Gastroesophageal sphincter (tissue), 4 donors: ENCODE measurements around the gene CPSF6. TPM values are rescaled to one million over a fixed set of nuclear protein-coding genes. Genes with fewer than 3 reads are reported as not detected.
"Not testable (repeated sequence)": the region's sequence is repeated elsewhere in the genome, so short reads cannot be mapped to it uniquely, and the experiment has no call there.

Experiments
- ATAC-seq: fragments of 150-250 bp; one replicate; pipeline ENCODE4 v1.9.1; 2016; ENCODE audit warnings: mild to moderate bottlenecking, moderate library complexity
- H3K27ac ChIP-seq, 4 donors: fragments of 200-600 bp; sonication (generic) in 3 of 4; 1 replicate in 3 of 4; 2 replicates in 1 of 4; pipeline ENCODE4 v1.5.1; 2016 to 2019
- H3K27me3 ChIP-seq: fragments of 200-600 bp; sonication (generic); one replicate; pipeline ENCODE4 v1.5.1; 2019
- H3K36me3 ChIP-seq, 2 donors: fragments of 200-600 bp; sonication (generic); one replicate each; pipeline ENCODE4 v1.5.1; 2019; ENCODE audit warnings: control low read depth in 1 of 2
- H3K4me1 ChIP-seq, 3 donors: fragments of 200-600 bp; sonication (generic); 1 replicate in 2 of 3; 2 replicates in 1 of 3; pipeline ENCODE4 v1.5.1; 2016 to 2019; ENCODE audit warnings: control low read depth in 2 of 3
- H3K4me3 ChIP-seq, 2 donors: fragments of 200-600 bp; sonication (generic); one replicate each; pipeline ENCODE4 v1.5.1; 2019; ENCODE audit warnings: mild to moderate bottlenecking in 1 of 2, moderate library complexity in 1 of 2
- H3K9me3 ChIP-seq, 3 donors: fragments of 200-600 bp; sonication (generic); one replicate each; pipeline ENCODE4 v1.5.1; 2017 to 2019; ENCODE audit warnings: control low read depth in 2 of 3
- EP300 ChIP-seq: sonication (generic); formaldehyde crosslinking; IDR thresholded peaks from one replicate; pipeline ENCODE4 v1.6.1; 2017; ENCODE audit warnings: antibody characterized with exemption, mild to moderate bottlenecking
- POLR2A ChIP-seq, 2 donors: fragments of 450-650 bp; IDR thresholded peaks; one replicate each; pipeline ENCODE4 v1.6.1; 2017; ENCODE audit warnings: antibody characterized with exemption in 2 of 2, mild to moderate bottlenecking in 2 of 2, moderate library complexity in 1 of 2
- POLR2AphosphoS5 ChIP-seq: sonication (generic); formaldehyde crosslinking; IDR thresholded peaks from one replicate; pipeline ENCODE4 v1.6.1; 2017; ENCODE audit warnings: antibody characterized with exemption
- WGBS, 2 donors: methylation state at CpG; one replicate each; pipeline ENCODE4 v1.1.5; 2018; ENCODE audit warnings: low coverage in 1 of 2; 5-methylcytosine and 5-hydroxymethylcytosine counted together
- total RNA-seq, 4 donors: library from RNA; depleted of rRNA; stranded (reverse); fragments of >200 nt; gene quantifications; one replicate each; pipeline ENCODE4 v1.1.0, GENCODE V29; 2016
- TF ChIP-seq, protein P1 (sequence below), 4 experiments: fragments of 200-600 bp in 2 of 4; fragments of 450-650 bp in 2 of 4; sonication (generic) in 1 of 4; IDR thresholded peaks; one replicate each; pipeline ENCODE4 v1.5.1; 2017 to 2019; ENCODE audit warnings: antibody characterized with exemption in 4 of 4, mild to moderate bottlenecking in 2 of 4, moderate library complexity in 2 of 4

CPSF6 gene, protein sequence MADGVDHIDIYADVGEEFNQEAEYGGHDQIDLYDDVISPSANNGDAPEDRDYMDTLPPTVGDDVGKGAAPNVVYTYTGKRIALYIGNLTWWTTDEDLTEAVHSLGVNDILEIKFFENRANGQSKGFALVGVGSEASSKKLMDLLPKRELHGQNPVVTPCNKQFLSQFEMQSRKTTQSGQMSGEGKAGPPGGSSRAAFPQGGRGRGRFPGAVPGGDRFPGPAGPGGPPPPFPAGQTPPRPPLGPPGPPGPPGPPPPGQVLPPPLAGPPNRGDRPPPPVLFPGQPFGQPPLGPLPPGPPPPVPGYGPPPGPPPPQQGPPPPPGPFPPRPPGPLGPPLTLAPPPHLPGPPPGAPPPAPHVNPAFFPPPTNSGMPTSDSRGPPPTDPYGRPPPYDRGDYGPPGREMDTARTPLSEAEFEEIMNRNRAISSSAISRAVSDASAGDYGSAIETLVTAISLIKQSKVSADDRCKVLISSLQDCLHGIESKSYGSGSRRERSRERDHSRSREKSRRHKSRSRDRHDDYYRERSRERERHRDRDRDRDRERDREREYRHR
- 10 to 100 TPM; 25.8 to 41.1 (median 29.9) TPM for total RNA-seq

DNA sequence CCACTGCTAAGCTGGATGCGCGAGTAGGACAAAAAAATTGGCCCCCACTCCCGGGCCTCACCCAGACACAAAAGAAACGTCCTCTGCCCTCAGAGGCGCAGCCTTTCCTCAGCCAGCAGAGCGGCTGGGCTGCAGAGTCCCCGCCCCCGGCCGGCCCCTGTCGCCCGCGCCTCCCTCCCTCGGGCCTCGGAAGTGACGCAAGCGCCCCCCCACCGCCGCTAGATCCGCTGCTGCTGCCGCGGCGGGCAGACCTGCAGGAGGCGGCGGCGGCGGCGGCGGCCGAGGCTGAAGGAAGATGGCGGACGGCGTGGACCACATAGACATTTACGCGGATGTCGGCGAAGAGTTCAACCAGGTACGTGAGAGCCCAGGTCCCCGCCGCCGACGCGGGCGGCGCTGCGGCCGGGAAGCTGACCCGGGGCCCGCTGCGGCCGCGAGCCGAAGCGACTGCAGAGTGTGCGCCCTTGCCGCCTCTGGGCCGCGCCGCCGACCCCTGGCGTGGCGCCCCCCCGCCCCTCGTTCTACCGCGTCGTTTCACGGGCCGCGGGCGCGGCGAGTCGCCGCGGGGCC, at the start of gene CPSF6:
CPSF6 (plus strand) TSS at position 218 of the 570 bp plus-strand sequence; CDS start at position 296, 78 bp downstream.
- no peaks in the 10 kb centered on the region for H3K27me3 ChIP-seq
- peaks cover 15 to 47% (median 15%) of the 10 kb centered on the region in 3 donors for H3K4me1 ChIP-seq
- no peaks in the 10 kb centered on the region for H3K9me3 ChIP-seq
- H3K27ac ChIP-seq = peak within 1 kb of the TSS; percentile 66 to 99 (median 98)
- TF ChIP-seq EP300 = no peak
- TF ChIP-seq, protein P1, sequence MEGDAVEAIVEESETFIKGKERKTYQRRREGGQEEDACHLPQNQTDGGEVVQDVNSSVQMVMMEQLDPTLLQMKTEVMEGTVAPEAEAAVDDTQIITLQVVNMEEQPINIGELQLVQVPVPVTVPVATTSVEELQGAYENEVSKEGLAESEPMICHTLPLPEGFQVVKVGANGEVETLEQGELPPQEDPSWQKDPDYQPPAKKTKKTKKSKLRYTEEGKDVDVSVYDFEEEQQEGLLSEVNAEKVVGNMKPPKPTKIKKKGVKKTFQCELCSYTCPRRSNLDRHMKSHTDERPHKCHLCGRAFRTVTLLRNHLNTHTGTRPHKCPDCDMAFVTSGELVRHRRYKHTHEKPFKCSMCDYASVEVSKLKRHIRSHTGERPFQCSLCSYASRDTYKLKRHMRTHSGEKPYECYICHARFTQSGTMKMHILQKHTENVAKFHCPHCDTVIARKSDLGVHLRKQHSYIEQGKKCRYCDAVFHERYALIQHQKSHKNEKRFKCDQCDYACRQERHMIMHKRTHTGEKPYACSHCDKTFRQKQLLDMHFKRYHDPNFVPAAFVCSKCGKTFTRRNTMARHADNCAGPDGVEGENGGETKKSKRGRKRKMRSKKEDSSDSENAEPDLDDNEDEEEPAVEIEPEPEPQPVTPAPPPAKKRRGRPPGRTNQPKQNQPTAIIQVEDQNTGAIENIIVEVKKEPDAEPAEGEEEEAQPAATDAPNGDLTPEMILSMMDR (IDR thresholded peaks at IDR 0.05) = peak in 1 of 4 experiments; percentile 11
- TF ChIP-seq POLR2AphosphoS5 = peak; percentile 98
- peak; percentile 95 to 97 for TF ChIP-seq POLR2A (IDR thresholded peaks at IDR 0.05)
- WGBS, 2 donors = 0% methylated on average over 2 to 4 of the region's 75 CpGs
- H3K36me3 ChIP-seq = no peaks in the 10 kb centered on the region
- peak; percentile 99 for ATAC-seq
- H3K4me3 ChIP-seq = peak within 1 kb of the TSS; percentile 67 to 96

DNA sequence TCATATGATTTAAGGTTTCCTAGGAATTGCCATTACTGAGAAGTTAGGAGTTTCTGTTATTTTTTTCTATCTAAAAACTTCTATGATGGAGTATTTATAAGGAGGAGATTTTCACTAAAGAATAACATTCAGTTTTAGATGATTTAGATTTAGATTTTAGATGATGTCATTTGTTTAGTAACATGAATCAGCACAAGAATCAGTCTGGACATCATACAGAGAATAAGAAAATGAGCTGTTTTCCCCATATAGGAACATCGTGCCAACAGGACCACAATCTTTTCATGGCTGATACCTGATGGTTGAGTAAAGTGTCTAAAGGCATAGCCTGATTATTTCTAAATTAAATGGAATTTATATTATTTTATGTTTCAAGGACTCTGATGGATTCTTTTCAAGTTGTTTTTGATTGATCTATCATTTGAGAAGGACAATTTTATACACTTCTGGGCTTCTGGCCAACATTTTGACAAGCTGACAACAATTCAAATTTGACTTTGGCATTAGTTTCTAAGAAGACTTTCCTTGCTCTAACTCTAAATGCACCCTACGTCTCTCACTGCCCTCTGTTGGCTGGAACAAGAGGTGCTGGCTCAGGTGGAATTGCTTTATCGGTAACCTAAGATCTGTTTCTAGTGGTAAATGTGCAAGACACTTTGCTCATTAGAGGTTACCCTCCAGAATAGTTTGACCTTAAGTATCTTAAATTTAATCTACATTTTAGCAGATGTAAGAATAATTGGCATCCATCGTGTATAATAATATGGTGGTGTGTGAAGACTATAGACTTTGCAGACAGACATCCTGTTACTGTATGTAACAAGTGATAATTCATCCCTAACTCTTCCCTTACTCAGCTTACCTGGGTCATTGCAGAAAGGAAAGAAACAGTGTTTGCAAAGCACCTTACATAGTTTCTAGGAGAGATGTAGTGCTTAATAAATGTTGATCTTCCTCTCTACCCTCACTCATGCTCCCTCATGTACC, 42.8 kb upstream of the CPSF6 start:
- WGBS, 2 donors = 62 to 90% methylated on average over 3 to 4 of the region's 4 CpGs
- H3K27me3 ChIP-seq = no peaks in the 10 kb centered on the region
- no peak for ATAC-seq

DNA sequence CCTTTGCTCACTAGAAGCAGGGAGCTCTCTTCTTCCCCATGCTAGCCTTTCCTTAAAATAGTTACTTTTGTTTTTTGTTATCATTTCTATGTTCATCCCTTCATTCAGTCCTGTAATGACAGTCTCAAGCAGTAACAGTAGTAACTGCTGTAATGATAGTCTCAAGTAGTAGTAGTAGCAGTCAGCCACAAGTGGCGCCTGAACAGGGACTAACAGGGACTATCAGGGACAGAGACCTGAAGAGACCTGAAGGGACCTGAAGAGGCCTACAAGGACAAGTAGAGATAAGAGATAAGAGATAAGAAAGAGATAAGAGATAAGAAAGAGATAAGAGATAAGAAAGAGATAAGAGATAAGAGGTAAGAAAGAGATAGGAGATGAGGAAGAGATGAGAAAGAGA, 39.4 kb upstream of the CPSF6 start:
- not testable (repeated sequence) for ATAC-seq, H3K27me3 ChIP-seq, H3K27ac ChIP-seq, H3K36me3 ChIP-seq, H3K4me1 ChIP-seq, H3K4me3 ChIP-seq
- WGBS, 2 donors = 100% methylated on average over 1 of the region's 1 CpG; no CpG with 5 or more reads in 1 of the 2 donors
- peaks cover 0 to 54% (median 0%) of the 10 kb centered on the region in 3 donors for H3K9me3 ChIP-seq

More for the DNA sequence above, 42.8 kb upstream of the CPSF6 start:
- peaks cover 0 to 38% (median 0%) of the 10 kb centered on the region in 3 donors for H3K9me3 ChIP-seq
- H3K36me3 ChIP-seq = no peaks in the 10 kb centered on the region
- H3K4me1 ChIP-seq = no peaks in the 10 kb centered on the region
- H3K27ac ChIP-seq = no peak overlapping the region
- H3K4me3 ChIP-seq = no peak overlapping the region
- TF ChIP-seq, protein P1 (IDR thresholded peaks at IDR 0.05) = no peak
- TF ChIP-seq POLR2AphosphoS5 (no peak), POLR2A (IDR thresholded peaks at IDR 0.05) (no peak), EP300 (no peak)

DNA sequence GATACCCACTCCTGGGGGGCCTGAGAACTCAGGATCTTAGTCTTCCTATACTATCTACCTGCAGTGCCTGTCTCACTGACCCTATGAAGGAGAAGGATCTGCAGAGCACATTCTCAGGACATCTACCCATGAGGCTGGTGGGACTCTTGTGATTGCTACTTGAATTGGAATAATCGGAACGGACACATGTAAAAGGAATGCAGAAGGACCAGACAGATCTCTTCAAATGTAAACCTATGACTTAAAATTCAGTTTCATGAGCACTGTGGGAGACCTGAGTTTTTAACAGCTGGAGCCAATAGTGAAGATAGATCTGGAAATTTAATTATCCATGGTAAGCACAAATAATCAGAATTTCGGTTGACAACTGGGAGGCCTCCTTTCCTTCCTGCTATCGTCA, 35.2 kb upstream of the CPSF6 start:
- H3K9me3 ChIP-seq = peaks cover 0 to 40% (median 0%) of the 10 kb centered on the region in 3 donors
- TF ChIP-seq POLR2AphosphoS5 (no peak), EP300 (no peak), POLR2A (IDR thresholded peaks at IDR 0.05) (no peak)
- TF ChIP-seq, protein P1 (IDR thresholded peaks at IDR 0.05) = no peak
- H3K36me3 ChIP-seq = no peaks in the 10 kb centered on the region
- no peaks in the 10 kb centered on the region for H3K4me1 ChIP-seq
- 58 to 83% methylated on average over 4 of the region's 4 CpGs for WGBS, 2 donors
- H3K27ac ChIP-seq = no peak overlapping the region
- no peaks in the 10 kb centered on the region for H3K27me3 ChIP-seq
- ATAC-seq = no peak
- no peak overlapping the region for H3K4me3 ChIP-seq
